A549 (cell line): ENCODE results near the gene IMPA2. TPM values are rescaled to one million over a fixed set of nuclear protein-coding genes. Genes with fewer than 3 reads are reported as not detected.
A peak's percentile ranks its signal among the peaks of the same experiment; 100 is the strongest.

Source experiments
- ATAC-seq, 2 experiments: fragments of 200-7000 bp in 1 of 2; fragments of >200 bp in 1 of 2; cut with Nextera tagmentation in 1 of 2; cut with Tn5 transposase in 1 of 2; 3 replicates each; pipeline versions ENCODE4 v1.8.0 to v1.9.1; 2018 to 2020; ENCODE audit warnings: mild to moderate bottlenecking in 1 of 2, moderate library complexity in 1 of 2
- CTCF ChIA-PET: fragments of 300-600 bp; sonication (Branson Sonifier 250); formaldehyde crosslinking; extraction: SDS; loops from one replicate; lab custom pipeline; 2021; ENCODE audit warnings: antibody characterized with exemption, inconsistent platforms; lab: Yijun Ruan, JAX
- POLR2A ChIA-PET: fragments of 350-600 bp; formaldehyde crosslinking; extraction: SDS; loops from one replicate; lab custom pipeline; 2021; ENCODE audit warnings: antibody characterized with exemption, inconsistent platforms; lab: Yijun Ruan, JAX
- DNase-seq, 2 experiments: peaks; one replicate each; pipeline versions ENCODE4 v3.0.0 to v3.0.0-alpha.2; 2011 to 2016; ENCODE audit warnings: low read depth in 1 of 2, low spot score in 1 of 2
- FAIRE-seq: peaks from 2 replicates; lab custom pipeline; 2011; peaks lifted over from hg19 to GRCh38; lab: Jason Lieb, UNC
- H3K27ac ChIP-seq, 2 experiments: fragments of >200 bp; sonication (Bioruptor Twin); formaldehyde crosslinking; 3 replicates each; pipeline ENCODE4 v1.5.1; 2016 to 2017
- H3K4me1 ChIP-seq: fragments of >200 bp; sonication (Bioruptor Twin); formaldehyde crosslinking; 3 replicates; pipeline ENCODE4 v1.6.1; 2016
- H3K4me2 ChIP-seq: fragments of >200 bp; sonication (Bioruptor Twin); formaldehyde crosslinking; 3 replicates; pipeline ENCODE4 v1.6.1; 2016
- H3K4me3 ChIP-seq: fragments of >200 bp; sonication (Bioruptor Twin); formaldehyde crosslinking; 3 replicates; pipeline ENCODE4 v1.5.1; 2016
- H3K9me3 ChIP-seq: fragments of >200 bp; sonication (Bioruptor Twin); formaldehyde crosslinking; 3 replicates; pipeline ENCODE4 v1.6.1; 2016
- ATOH8 ChIP-seq: fragments of 250-450 bp; sonication (Bioruptor Pico); IDR thresholded peaks from 2 replicates; pipeline ENCODE4 v1.5.0; 2020; ENCODE audit warnings: low read depth, mild to moderate bottlenecking, moderate library complexity
- CEBPB ChIP-seq, 2 experiments: fragments of >200 bp in 1 of 2; sonication (Bioruptor Twin) in 1 of 2; formaldehyde crosslinking in 1 of 2; IDR thresholded peaks; 2 replicates each; pipeline ENCODE4 v1.6.1; 2012 to 2016
- ESRRA ChIP-seq: fragments of 150-350 bp; IDR thresholded peaks from 2 replicates; pipeline ENCODE4 v1.6.1; 2014; ENCODE audit warnings: mild to moderate bottlenecking, low read length, borderline replicate concordance
- FOSB ChIP-seq: fragments of 250-450 bp; sonication (Bioruptor Pico); IDR thresholded peaks from 2 replicates; pipeline ENCODE4 v1.5.0; 2020; ENCODE audit warnings: mild to moderate bottlenecking, moderate library complexity
- FOSL2 ChIP-seq, 2 experiments: fragments of 450-650 bp in 1 of 2; fragments of >200 bp in 1 of 2; sonication (Bioruptor Twin) in 1 of 2; formaldehyde crosslinking; IDR thresholded peaks; 2 replicates each; pipeline versions ENCODE4 v1.5.0 to v1.6.1; 2016 to 2020; ENCODE audit warnings: mild to moderate bottlenecking in 1 of 2, moderate library complexity in 1 of 2
- HDAC2 ChIP-seq: fragments of 200-600 bp; sonication (generic); IDR thresholded peaks from 2 replicates; pipeline ENCODE4 v1.6.1; 2016
- HMGXB4 ChIP-seq: fragments of 250-450 bp; sonication (Bioruptor Pico); IDR thresholded peaks from 2 replicates; pipeline ENCODE4 v1.5.0; 2021; ENCODE audit warnings: mild to moderate bottlenecking, moderate library complexity, borderline replicate concordance
- JUNB ChIP-seq: fragments of >200 bp; sonication (Bioruptor Twin); formaldehyde crosslinking; IDR thresholded peaks from 2 replicates; pipeline ENCODE4 v1.6.1; 2016
- MAX ChIP-seq: IDR thresholded peaks from 2 replicates; pipeline ENCODE4 v1.6.1; 2012
- NR3C1 ChIP-seq: fragments of >200 bp; sonication (Bioruptor Twin); formaldehyde crosslinking; IDR thresholded peaks from 3 replicates; pipeline ENCODE4 v1.6.1; 2017
- USF2 ChIP-seq: fragments of 450-650 bp; IDR thresholded peaks from 2 replicates; pipeline ENCODE4 v1.6.1; 2014; ENCODE audit warnings: antibody characterized with exemption
- ZC3H11A ChIP-seq: fragments of 450-650 bp; IDR thresholded peaks from 2 replicates; pipeline ENCODE4 v1.6.1; 2014; ENCODE audit warnings: antibody characterized with exemption, mild to moderate bottlenecking
- ZFP36 ChIP-seq: fragments of 450-650 bp; IDR thresholded peaks from 2 replicates; pipeline ENCODE4 v1.6.1; 2014; ENCODE audit warnings: borderline replicate concordance; ENCODE audit not compliant: partially characterized antibody
- WGBS: methylation state at CpG from one replicate; pipeline ENCODE4 v1.1.6; 2017; ENCODE audit errors: missing lambda C conversion rate; 5-methylcytosine and 5-hydroxymethylcytosine counted together
- polyA plus RNA-seq, 4 experiments: library from polyadenylated mRNA; depleted of rRNA in 3 of 4; stranded (reverse); fragments of >200 nt; fragmentation: RNase III in 1 of 4; extraction: RNeasy Plus Mini Kit Qiagen cat#74134 plus additional on column Dnase treatment in 1 of 4; gene quantifications; 2 replicates in 3 of 4; 3 replicates in 1 of 4; pipeline ENCODE4 v1.2.3, GENCODE V29; 2011 to 2017

Gene IMPA2
- polyA plus RNA-seq, 2 of the 4 experiments (the other 2 are of a cell fraction): 35.1 to 65.3 TPM

GRCh38 chr18:11993264-11993916, 12.1 kb downstream of the IMPA2 start:
- ChIA-PET CTCF (interaction anchor here (1.3 to 13.1 kb wide), 7 partner anchors 11 to 338 kb away, joined by 3 to 435 read pairs (median 13); no protein-coding TSS in a partner anchor), POLR2A (interaction anchor here (3.7 kb wide), 1 partner anchor 12 kb away, joined by 27 read pairs; the partner anchor contains the start of gene IMPA2)
- H3K9me3 ChIP-seq: no peaks in the 10 kb centered on the region
- H3K27ac ChIP-seq: peak overlapping the region; percentile 85 to 96
- FAIRE-seq: no peak
- no peak overlapping the region for H3K4me3 ChIP-seq
- WGBS: 86% methylated on average over 8 of the region's 11 CpGs
- DNase-seq: no peak
- peaks cover 66% of the 10 kb centered on the region for H3K4me1 ChIP-seq
- ATAC-seq: no peak
- TF ChIP-seq NR3C1: no peak
- TF ChIP-seq USF2: no peak
- H3K4me2 ChIP-seq: peak overlapping the region; percentile 79

GRCh38 chr18:11994336-11994702, 13.0 kb downstream of the IMPA2 start:
- Histone ChIP-seq H3K4me3 (peak overlapping the region; percentile 19; the same call in 1 of the 3 replicates), H3K9me3 (no peaks in the 10 kb centered on the region)
- POLR2A ChIA-PET: interaction anchor here (0.8 to 3.7 kb wide), 3 partner anchors 13 to 55 kb away, joined by 5 to 27 read pairs (median 11); partner anchors contain the start of gene IMPA2

GRCh38 chr18:11994703-11995444, 13.6 kb downstream of the IMPA2 start:
- H3K9me3 ChIP-seq: no peaks in the 10 kb centered on the region
- H3K27ac ChIP-seq: peak overlapping the region; percentile 85 to 96
- DNase-seq: peak; percentile 68 to 76
- H3K4me1 ChIP-seq: peaks cover 52% of the 10 kb centered on the region
- peak overlapping the region; percentile 24; the same call in 2 of the 3 replicates for H3K4me3 ChIP-seq
- TF ChIP-seq ESRRA (no peak), MAX (peak; percentile 34), JUNB (0 out of 2 replicates have a peak, but pooled peaks have one; percentile 23), HMGXB4 (no peak), FOSL2 (IDR thresholded peaks at IDR 0.05) (no peak), FOSL2 (CRISPR knock-in tag; IDR thresholded peaks at IDR 0.05) (0 out of 2 replicates have a peak, but pooled peaks have one; percentile 8)
- peak; percentile 82 to 84 for ATAC-seq
- no peak for FAIRE-seq
- POLR2A ChIA-PET: interaction anchor here (0.8 to 3.7 kb wide), 3 partner anchors 14 to 55 kb away, joined by 5 to 27 read pairs (median 11); partner anchors contain the start of gene IMPA2
- CTCF ChIA-PET: interaction anchor here (0.6 to 13.1 kb wide), 46 partner anchors 9 to 341 kb away, joined by 3 to 435 read pairs (median 4); partner anchors contain the start of gene IMPA2
- H3K4me2 ChIP-seq: peak overlapping the region; percentile 79
- WGBS: 3% methylated on average over 11 of the region's 11 CpGs

More at GRCh38 chr18:11994336-11994702, 13.0 kb downstream of the IMPA2 start:
- ATAC-seq (peak; percentile 54 to 58), DNase-seq (peak; percentile 23 to 62), FAIRE-seq (no peak)
- 10% methylated on average over 4 of the region's 4 CpGs for WGBS
- Histone ChIP-seq H3K4me1 (peaks cover 57% of the 10 kb centered on the region), H3K27ac (peak overlapping the region; percentile 85 to 96), H3K4me2 (peak overlapping the region; percentile 79)
- CTCF ChIA-PET: interaction anchor here (1.1 to 13.1 kb wide), 18 partner anchors 10 to 337 kb away, joined by 3 to 435 read pairs (median 11); partner anchors contain the start of gene IMPA2
- TF ChIP-seq CEBPB (IDR thresholded peaks at IDR 0.05) (0 out of 4 replicates have a peak, but pooled peaks of 1 of the 2 experiments have one; percentile 22), FOSB (CRISPR knock-in tag) (no peak), ATOH8 (CRISPR knock-in tag) (no peak), JUNB (no peak), ZC3H11A (no peak), HDAC2 (no peak), ZFP36 (no peak), MAX (no peak; the same call in 1 of the 2 replicates)
